WTC11 (cell line): ENCODE measurements around the gene C17orf113. TPM values are rescaled to one million over a fixed set of nuclear protein-coding genes. Genes with fewer than 3 reads are reported as not detected.

Experiments
- ATAC-seq: fragments of 200-7000 bp; cut with Tn5 transposase; 2 replicates; pipeline ENCODE4 v1.10.0; 2021; ENCODE audit warnings: mild to moderate bottlenecking, moderate library complexity
- CTCF ChIA-PET: fragments of 300-600 bp; sonication (Branson Sonifier 250); formaldehyde crosslinking; loops from one replicate; lab custom pipeline; 2021; ENCODE audit warnings: antibody characterized with exemption; lab: Charles Lee
- POLR2A ChIA-PET: fragments of 350-600 bp; sonication (Branson Sonifier 250); formaldehyde crosslinking; loops from one replicate; lab custom pipeline; 2021; ENCODE audit warnings: antibody characterized with exemption; lab: Charles Lee
- DNase-seq: peaks from one replicate; pipeline ENCODE4 v3.0.0; 2021; ENCODE audit warnings: low spot score
- H3K27ac Mint-ChIP-seq: 2 replicates; pipeline ENCODE4 v1.8.0; 2021; ENCODE audit warnings: mixed read lengths
- H3K27me3 Mint-ChIP-seq: 2 replicates; pipeline ENCODE4 v1.8.0; 2021; ENCODE audit warnings: low read depth, mild to moderate bottlenecking, moderate library complexity, mixed read lengths
- H3K36me3 Mint-ChIP-seq: 2 replicates; pipeline ENCODE4 v1.8.0; 2021; ENCODE audit warnings: mixed read lengths
- H3K4me1 Mint-ChIP-seq: 2 replicates; pipeline ENCODE4 v1.8.0; 2022; ENCODE audit warnings: mixed read lengths
- H3K4me3 Mint-ChIP-seq: 2 replicates; pipeline ENCODE4 v1.8.0; 2021; ENCODE audit warnings: mild to moderate bottlenecking, moderate library complexity, mixed read lengths
- H3K9me3 Mint-ChIP-seq: 2 replicates; pipeline ENCODE4 v1.8.0; 2021; ENCODE audit warnings: mixed read lengths
- CBFB ChIP-seq: sonication (generic); formaldehyde crosslinking; IDR thresholded peaks from 2 replicates; pipeline ENCODE4 v1.8.1; 2022; ENCODE audit warnings: mild to moderate bottlenecking, low read depth, missing genetic modification reagents
- CREM ChIP-seq: sonication (generic); formaldehyde crosslinking; IDR thresholded peaks from 2 replicates; pipeline ENCODE4 v1.8.1; 2022; ENCODE audit warnings: mild to moderate bottlenecking, missing genetic modification reagents, moderate library complexity
- FOXP4 ChIP-seq: sonication (generic); formaldehyde crosslinking; IDR thresholded peaks from 2 replicates; pipeline ENCODE4 v1.8.0; 2022; ENCODE audit warnings: mild to moderate bottlenecking, missing genetic modification reagents
- GABPB1 ChIP-seq: sonication (generic); formaldehyde crosslinking; IDR thresholded peaks from 2 replicates; pipeline ENCODE4 v1.8.1; 2023; ENCODE audit warnings: mild to moderate bottlenecking, missing genetic modification reagents
- HMGA2 ChIP-seq: fragments of 250-450 bp; sonication (Bioruptor Pico); IDR thresholded peaks from 2 replicates; pipeline ENCODE4 v1.4.0; 2021; ENCODE audit warnings: mild to moderate bottlenecking, moderate library complexity
- JUN ChIP-seq: sonication (generic); formaldehyde crosslinking; IDR thresholded peaks from 2 replicates; pipeline ENCODE4 v1.8.0; 2023; ENCODE audit warnings: mild to moderate bottlenecking, missing genetic modification reagents
- MXD4 ChIP-seq: fragments of 250-450 bp; sonication (Bioruptor Pico); IDR thresholded peaks from 2 replicates; pipeline ENCODE4 v1.8.0; 2021; ENCODE audit warnings: mild to moderate bottlenecking, moderate library complexity, borderline replicate concordance
- NR1H2 ChIP-seq: sonication (generic); formaldehyde crosslinking; IDR thresholded peaks from 2 replicates; pipeline ENCODE4 v1.9.0; 2021; ENCODE audit warnings: mild to moderate bottlenecking, moderate library complexity, missing genetic modification reagents
- NR3C1 ChIP-seq: sonication (generic); formaldehyde crosslinking; conservative IDR thresholded peaks from 2 replicates; pipeline ENCODE4 v1.8.1; 2023; ENCODE audit warnings: low read depth, mild to moderate bottlenecking, missing genetic modification reagents
- OVOL2 ChIP-seq: fragments of 250-450 bp; sonication (Bioruptor Pico); IDR thresholded peaks from 2 replicates; pipeline ENCODE4 v1.9.0; 2021; ENCODE audit warnings: mild to moderate bottlenecking, borderline replicate concordance
- PREB ChIP-seq: sonication (generic); formaldehyde crosslinking; IDR thresholded peaks from 2 replicates; pipeline ENCODE4 v1.8.1; 2022; ENCODE audit warnings: mild to moderate bottlenecking, missing genetic modification reagents, moderate library complexity, borderline replicate concordance
- SOX15 ChIP-seq: fragments of 250-450 bp; sonication (Bioruptor Pico); IDR thresholded peaks from 2 replicates; pipeline ENCODE4 v1.9.0; 2021; ENCODE audit warnings: mild to moderate bottlenecking
- TEAD1 ChIP-seq: sonication (generic); formaldehyde crosslinking; IDR thresholded peaks from 2 replicates; pipeline ENCODE4 v1.8.0; 2022; ENCODE audit warnings: mild to moderate bottlenecking, missing genetic modification reagents
- ZNF121 ChIP-seq: sonication (generic); formaldehyde crosslinking; IDR thresholded peaks from 2 replicates; pipeline ENCODE4 v1.8.0; 2023; ENCODE audit warnings: missing genetic modification reagents
- ZNF532 ChIP-seq: fragments of 250-450 bp; sonication (Bioruptor Pico); IDR thresholded peaks from 2 replicates; pipeline ENCODE4 v1.9.0; 2021; ENCODE audit warnings: mild to moderate bottlenecking, borderline replicate concordance
- ZNF671 ChIP-seq: fragments of 250-450 bp; sonication (Bioruptor Pico); IDR thresholded peaks from 2 replicates; pipeline ENCODE4 v1.8.0; 2021; ENCODE audit warnings: mild to moderate bottlenecking
- total RNA-seq: library from RNA; stranded (reverse); gene quantifications from 3 replicates; pipeline ENCODE4 v1.2.3, GENCODE V29; 2021
- TF ChIP-seq, protein P1 (sequence below): fragments of 250-450 bp; sonication (Bioruptor Pico); IDR thresholded peaks from 2 replicates; pipeline ENCODE4 v1.9.0; 2021; ENCODE audit warnings: mild to moderate bottlenecking
- TF ChIP-seq, protein P2 (sequence below): sonication (generic); formaldehyde crosslinking; IDR thresholded peaks from 2 replicates; pipeline ENCODE4 v1.8.0; 2022; ENCODE audit warnings: mild to moderate bottlenecking, missing genetic modification reagents
- TF ChIP-seq, protein P3 (sequence below): fragments of 250-450 bp; sonication (Bioruptor Pico); IDR thresholded peaks from 2 replicates; pipeline ENCODE4 v2.1.2; 2022; ENCODE audit warnings: mild to moderate bottlenecking, moderate library complexity
- TF ChIP-seq, protein P4 (sequence below): sonication (generic); formaldehyde crosslinking; IDR thresholded peaks from 2 replicates; pipeline ENCODE4 v1.8.0; 2023; ENCODE audit warnings: missing genetic modification reagents
- TF ChIP-seq, protein P5 (sequence below): sonication (generic); formaldehyde crosslinking; IDR thresholded peaks from 2 replicates; pipeline ENCODE4 v1.8.1; 2023; ENCODE audit warnings: mild to moderate bottlenecking, missing genetic modification reagents, moderate library complexity

The C17orf113 gene
- total RNA-seq, 1 experiment from 2014 or later: 1.9 TPM

GRCh38 chr17:42026857-42027589, 23.4 kb downstream of the C17orf113 start (continued):
- TF ChIP-seq, protein P1, sequence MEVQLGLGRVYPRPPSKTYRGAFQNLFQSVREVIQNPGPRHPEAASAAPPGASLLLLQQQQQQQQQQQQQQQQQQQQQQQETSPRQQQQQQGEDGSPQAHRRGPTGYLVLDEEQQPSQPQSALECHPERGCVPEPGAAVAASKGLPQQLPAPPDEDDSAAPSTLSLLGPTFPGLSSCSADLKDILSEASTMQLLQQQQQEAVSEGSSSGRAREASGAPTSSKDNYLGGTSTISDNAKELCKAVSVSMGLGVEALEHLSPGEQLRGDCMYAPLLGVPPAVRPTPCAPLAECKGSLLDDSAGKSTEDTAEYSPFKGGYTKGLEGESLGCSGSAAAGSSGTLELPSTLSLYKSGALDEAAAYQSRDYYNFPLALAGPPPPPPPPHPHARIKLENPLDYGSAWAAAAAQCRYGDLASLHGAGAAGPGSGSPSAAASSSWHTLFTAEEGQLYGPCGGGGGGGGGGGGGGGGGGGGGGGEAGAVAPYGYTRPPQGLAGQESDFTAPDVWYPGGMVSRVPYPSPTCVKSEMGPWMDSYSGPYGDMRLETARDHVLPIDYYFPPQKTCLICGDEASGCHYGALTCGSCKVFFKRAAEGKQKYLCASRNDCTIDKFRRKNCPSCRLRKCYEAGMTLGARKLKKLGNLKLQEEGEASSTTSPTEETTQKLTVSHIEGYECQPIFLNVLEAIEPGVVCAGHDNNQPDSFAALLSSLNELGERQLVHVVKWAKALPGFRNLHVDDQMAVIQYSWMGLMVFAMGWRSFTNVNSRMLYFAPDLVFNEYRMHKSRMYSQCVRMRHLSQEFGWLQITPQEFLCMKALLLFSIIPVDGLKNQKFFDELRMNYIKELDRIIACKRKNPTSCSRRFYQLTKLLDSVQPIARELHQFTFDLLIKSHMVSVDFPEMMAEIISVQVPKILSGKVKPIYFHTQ (CRISPR knock-in tag): no peak
- TF ChIP-seq HMGA2 (CRISPR knock-in tag) (no peak), JUN (CRISPR knock-in tag) (no peak), ZNF671 (CRISPR knock-in tag) (no peak), MXD4 (CRISPR knock-in tag) (no peak), FOXP4 (CRISPR knock-in tag) (no peak), ZNF121 (no peak), CBFB (CRISPR knock-in tag) (no peak), PREB (CRISPR knock-in tag) (no peak), TEAD1 (CRISPR knock-in tag) (no peak)
- TF ChIP-seq, protein P2, sequence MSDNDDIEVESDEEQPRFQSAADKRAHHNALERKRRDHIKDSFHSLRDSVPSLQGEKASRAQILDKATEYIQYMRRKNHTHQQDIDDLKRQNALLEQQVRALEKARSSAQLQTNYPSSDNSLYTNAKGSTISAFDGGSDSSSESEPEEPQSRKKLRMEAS (CRISPR knock-in tag): no peak
- TF ChIP-seq, protein P3, sequence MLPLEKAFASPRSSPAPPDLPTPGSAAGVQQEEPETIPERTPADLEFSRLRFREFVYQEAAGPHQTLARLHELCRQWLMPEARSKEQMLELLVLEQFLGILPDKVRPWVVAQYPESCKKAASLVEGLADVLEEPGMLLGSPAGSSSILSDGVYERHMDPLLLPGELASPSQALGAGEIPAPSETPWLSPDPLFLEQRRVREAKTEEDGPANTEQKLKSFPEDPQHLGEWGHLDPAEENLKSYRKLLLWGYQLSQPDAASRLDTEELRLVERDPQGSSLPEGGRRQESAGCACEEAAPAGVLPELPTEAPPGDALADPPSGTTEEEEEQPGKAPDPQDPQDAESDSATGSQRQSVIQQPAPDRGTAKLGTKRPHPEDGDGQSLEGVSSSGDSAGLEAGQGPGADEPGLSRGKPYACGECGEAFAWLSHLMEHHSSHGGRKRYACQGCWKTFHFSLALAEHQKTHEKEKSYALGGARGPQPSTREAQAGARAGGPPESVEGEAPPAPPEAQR (CRISPR knock-in tag): no peak
- TF ChIP-seq, protein P4, sequence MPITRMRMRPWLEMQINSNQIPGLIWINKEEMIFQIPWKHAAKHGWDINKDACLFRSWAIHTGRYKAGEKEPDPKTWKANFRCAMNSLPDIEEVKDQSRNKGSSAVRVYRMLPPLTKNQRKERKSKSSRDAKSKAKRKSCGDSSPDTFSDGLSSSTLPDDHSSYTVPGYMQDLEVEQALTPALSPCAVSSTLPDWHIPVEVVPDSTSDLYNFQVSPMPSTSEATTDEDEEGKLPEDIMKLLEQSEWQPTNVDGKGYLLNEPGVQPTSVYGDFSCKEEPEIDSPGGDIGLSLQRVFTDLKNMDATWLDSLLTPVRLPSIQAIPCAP (CRISPR knock-in tag): no peak

GRCh38 chr17:42025936-42026335, 24.5 kb downstream of the C17orf113 start:
- POLR2A ChIA-PET: interaction anchor here (0.6 to 3.7 kb wide), 2 partner anchors 9 to 420 kb away, joined by 3 to 13 read pairs; partner anchors contain the start of gene DNAJC7
- H3K9me3 Mint-ChIP-seq: no peaks in the 10 kb centered on the region
- CTCF ChIA-PET: interaction anchor here (0.8 to 9.6 kb wide), 12 partner anchors 9 to 137 kb away, joined by 4 to 138 read pairs (median 26); partner anchors contain the start of genes DHX58, DNAJC7, KAT2A and NKIRAS2
- H3K36me3 Mint-ChIP-seq: peaks cover 32% of the 10 kb centered on the region
- H3K27ac Mint-ChIP-seq: no peak overlapping the region
- ATAC-seq (no peak), DNase-seq (no peak)
- no peaks in the 10 kb centered on the region for H3K27me3 Mint-ChIP-seq
- H3K4me1 Mint-ChIP-seq: peaks cover 17% of the 10 kb centered on the region
- H3K4me3 Mint-ChIP-seq: no peak overlapping the region
- TF ChIP-seq SOX15 (CRISPR knock-in tag) (no peak), OVOL2 (CRISPR knock-in tag) (no peak), ZNF532 (CRISPR knock-in tag) (no peak), CBFB (CRISPR knock-in tag) (no peak), NR3C1 (CRISPR knock-in tag) (no peak), CREM (CRISPR knock-in tag) (no peak), GABPB1 (CRISPR knock-in tag) (no peak), NR1H2 (CRISPR knock-in tag) (no peak)
- TF ChIP-seq, protein P5, sequence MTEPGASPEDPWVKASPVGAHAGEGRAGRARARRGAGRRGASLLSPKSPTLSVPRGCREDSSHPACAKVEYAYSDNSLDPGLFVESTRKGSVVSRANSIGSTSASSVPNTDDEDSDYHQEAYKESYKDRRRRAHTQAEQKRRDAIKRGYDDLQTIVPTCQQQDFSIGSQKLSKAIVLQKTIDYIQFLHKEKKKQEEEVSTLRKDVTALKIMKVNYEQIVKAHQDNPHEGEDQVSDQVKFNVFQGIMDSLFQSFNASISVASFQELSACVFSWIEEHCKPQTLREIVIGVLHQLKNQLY (CRISPR knock-in tag): no peak
